ENCODE measurements around the gene CITED2.
"Not testable (repeated sequence)": the region's sequence is repeated elsewhere in the genome, so short reads cannot be mapped to it uniquely, and the experiment has no call there.

The CITED2 gene

GRCh38 chr6:139374357-139375225 lies at the start of gene CITED2:
TSS of gene CITED2 (minus strand) at chr6:139374648. CDS start at chr6:139373944, 704 bp downstream.
- DNase-seq = peak; percentile 93 to 96

- no peak for DNase-seq
These were observed 48.7 kb upstream of the CITED2 start for GRCh38 chr6:139423037-139423703.

DNA sequence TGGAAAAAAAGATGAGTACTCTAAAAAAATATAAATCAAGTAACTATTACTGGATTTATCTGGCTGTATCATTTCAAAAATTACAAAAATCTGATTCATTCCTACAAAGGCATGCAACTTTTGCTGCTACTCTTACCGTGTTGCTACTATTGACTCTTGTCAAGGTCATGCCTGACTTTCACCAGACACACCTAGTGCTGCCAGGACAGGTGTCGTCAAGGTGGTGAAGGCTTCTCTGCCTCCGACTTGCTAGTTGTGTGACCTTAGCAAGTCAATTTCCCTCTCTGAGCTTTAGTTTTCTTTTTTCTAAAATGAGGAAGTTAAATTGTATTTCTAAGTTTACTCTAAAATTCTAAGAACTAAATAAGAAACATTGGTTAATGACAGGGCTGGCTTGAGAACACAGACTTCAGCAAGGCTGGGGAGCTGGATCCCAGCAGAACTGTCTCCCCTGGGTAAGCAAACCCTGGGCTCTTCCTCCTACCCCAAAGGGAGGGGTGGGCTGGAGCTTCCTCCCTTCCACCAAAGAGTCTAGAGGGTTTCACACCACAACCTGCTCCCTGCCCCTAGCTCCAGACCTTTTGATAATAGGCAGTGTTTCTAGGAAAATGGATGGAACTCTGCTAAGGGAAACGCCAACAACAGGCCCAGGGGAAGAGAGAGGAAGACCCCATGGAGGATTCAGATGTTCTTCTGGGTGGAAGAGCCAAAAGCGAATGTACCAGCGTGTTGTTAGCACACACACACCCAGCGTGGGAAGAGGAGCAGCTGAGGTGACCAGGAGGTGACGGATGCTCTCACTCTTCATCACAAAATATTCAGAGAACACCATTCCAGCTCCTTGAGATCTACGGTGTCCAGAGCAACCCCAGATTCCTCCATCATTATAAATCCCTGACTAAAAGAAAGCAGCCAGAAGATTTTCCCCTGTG lies 47.9 kb upstream of the CITED2 start:
- no peak for DNase-seq

GRCh38 chr6:139418481-139419132 lies 44.2 kb upstream of the CITED2 start:
- DNase-seq = no peak

- DNase-seq = no peak
These were observed 41.7 kb upstream of the CITED2 start for GRCh38 chr6:139416146-139416545.

DNA sequence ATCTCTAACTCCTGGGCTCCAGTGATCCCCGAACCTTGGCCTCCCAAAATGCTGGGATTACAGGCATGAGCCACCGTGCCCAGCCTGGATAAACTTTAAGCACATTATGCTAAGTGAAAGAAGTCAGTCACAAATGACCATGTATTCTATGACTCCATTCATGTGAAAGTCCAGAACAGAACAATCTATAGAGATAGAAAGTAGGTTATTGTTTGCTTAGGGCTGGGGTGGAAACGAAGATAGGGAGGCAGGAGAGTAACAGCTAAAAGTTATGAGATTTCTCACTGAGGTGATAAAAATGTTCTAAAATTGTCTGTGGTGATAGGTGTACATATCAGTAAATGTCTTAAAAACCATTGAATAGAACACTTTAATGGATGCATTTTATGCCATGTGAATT lies 40.9 kb upstream of the CITED2 start:
- DNase-seq = no peak

- DNase-seq = not testable (repeated sequence)
These were observed 37.7 kb upstream of the CITED2 start for GRCh38 chr6:139412103-139412502.

DNA sequence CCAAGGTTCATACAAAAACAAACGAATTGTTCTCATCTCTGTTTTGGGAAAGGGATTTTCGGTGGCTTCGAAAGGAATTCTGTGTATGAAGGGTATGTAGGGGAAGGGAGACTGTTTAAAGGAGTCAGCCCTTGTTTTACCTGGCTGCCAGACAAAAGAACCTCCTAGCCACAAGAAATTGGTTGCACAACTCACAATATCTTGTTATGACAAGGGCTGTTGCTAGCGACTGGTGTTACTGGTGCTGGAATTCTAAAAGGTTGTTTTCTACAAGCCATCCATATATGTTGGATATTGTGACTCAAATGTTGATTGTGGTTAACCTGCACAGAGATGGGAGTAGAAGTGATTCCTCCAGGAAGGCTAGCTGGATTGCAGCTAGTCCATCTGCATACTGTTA lies 34.6 kb upstream of the CITED2 start:
- no peak for DNase-seq

DNA sequence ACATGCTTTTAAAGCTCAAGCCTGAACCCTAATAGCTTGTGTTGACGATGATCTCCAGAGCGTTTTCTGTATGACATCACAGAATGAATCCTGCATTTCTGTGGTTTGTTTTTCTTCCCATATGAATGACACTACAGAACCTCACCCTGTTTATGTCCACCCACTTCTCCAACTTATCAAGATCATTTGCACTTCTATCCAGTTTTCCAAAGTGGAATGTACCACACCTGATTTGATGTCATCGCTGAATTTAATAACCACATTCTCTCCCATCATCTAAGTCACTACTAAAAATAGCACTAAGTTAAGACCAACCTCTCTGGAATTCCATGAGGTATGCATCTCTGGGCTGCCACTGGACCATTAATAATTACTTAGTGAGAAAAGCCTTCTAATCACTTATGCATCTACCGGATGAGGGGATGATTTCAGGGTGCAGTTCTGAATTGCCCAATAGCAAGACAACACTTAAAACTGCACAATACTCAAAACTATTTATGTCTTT lies 33.3 kb upstream of the CITED2 start:
- no peak for DNase-seq

- no peak for DNase-seq
These were observed 32.3 kb upstream of the CITED2 start for GRCh38 chr6:139406577-139407343.

DNA sequence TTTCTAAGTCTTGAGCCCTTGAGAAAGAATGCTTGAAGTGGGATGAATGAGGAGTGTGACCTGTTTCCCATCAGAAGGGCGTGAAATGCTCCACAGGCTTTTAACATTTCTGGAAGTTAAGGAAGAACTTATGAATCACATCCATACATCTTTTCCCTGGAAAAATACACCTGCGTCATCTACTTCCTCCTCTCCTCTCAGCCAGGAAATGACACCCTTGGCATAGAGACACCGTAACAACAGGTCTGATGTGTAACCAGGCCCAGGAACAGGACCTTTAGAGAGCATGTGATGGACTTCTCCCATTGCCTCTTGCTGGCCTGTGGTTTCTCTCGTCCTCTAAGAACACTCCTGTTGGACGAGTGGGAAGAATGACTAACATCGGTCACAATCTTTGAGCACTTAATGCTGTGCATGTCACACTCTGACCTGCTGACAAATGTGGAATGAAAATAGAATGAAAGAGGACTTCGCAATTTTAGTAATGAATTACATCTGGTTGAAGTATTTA lies 28.5 kb upstream of the CITED2 start:
- DNase-seq = no peak

DNA sequence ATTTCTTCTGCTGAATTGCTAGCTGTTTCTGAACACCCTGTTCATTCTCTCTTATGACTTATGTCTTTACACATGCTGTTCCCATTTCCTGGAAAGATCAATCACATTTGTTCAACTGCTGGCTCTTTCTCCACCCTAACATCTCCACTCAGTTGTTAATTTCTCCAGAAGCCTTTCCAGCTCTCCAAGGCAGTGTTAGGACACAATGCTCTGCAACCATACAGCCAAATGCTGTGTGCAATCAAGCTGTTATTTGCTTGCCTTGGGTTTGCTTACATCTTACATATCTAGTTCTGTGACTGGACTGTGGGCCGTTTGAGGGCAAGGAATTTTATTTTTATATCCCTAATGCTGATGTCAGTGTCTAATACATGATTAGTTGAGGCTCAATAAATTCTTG lies 24.2 kb upstream of the CITED2 start:
- no peak for DNase-seq

GRCh38 chr6:139395891-139396301 lies 21.4 kb upstream of the CITED2 start:
- no peak for DNase-seq

DNA sequence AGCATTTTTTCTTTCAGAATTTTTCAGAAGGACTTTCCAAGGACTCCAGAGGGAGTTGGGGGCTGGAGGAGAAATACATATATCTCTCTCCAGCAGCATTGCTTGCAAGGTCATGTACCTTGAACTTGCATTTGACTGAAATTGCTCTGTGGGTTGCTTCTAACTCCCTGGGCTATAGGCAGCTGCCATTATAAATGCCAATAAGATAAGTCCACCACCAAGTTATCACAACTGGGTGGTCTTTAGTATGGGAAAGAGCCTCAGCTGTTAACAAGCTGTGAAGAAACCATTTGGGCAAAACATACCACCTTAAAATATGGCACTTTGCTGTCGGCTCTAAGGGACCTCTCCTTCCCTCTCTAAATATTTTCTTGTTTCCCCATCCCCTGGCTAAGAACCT lies 20.9 kb upstream of the CITED2 start:
- DNase-seq = no peak

- DNase-seq = no peak
These were observed 19.7 kb upstream of the CITED2 start for GRCh38 chr6:139394027-139394649.

- DNase-seq = no peak
These were observed 18.3 kb upstream of the CITED2 start for GRCh38 chr6:139392794-139393193.

DNA sequence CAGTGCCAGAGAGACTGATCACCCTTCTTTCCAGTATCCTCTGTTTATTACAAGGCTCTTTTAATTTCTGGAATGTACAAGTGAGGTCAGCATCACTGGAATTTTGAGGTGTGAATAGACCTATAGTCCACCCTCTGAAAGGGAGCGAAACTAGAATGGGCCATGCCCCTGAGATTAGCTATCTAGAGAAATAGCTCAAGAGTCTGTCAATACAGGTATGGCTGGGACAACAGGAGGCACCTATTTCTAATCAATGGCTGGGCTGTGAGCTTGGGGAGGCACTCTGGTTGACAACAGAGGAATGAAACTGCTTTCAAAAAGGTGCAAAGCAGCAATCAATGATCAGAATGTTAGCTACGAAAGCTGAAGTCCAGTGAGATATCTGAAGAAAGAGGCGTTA lies 17.3 kb upstream of the CITED2 start:
- DNase-seq = no peak

GRCh38 chr6:139390447-139390846 lies 16.0 kb upstream of the CITED2 start:
- DNase-seq = no peak

DNA sequence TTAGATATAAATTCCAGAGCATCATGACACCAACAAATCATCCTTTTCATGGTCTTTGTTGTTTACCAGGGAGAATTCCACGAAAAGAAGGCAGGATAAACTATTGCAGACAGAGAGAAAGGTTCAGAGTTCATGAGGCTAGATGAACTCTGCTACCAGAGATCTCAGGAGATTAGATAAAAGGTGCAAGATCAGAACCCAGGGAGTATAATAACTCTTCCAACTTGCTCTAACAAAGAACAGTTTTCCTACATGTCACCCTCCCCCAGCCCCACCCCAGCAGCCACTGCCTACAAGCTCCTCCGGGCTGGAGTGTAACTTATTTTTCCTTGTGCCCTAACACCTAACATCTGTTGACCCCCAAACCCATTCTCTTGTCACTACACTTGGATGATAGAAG lies 13.9 kb upstream of the CITED2 start:
- no peak for DNase-seq

DNA sequence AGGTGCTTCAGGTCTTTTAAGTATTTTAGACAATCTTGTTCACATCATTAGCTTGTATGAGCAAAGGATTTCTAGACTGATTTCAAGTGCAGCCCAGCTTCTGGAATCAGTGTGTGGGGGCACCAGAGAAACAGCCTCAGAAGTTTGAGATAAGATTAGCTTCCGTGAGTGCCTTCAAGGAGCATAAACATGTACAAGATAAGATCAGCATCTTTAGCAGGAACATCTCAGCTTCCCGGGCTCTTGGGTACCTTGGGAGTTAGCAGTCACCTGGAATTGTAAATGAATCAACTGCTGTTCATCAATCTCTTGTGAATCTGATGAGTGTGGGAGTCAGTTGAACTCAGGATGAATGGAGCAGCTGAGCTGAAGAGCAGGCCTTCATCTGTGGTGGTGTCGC lies 12.0 kb upstream of the CITED2 start:
- DNase-seq = no peak

All from CD4-positive, alpha-beta T cell treated with Interferon alpha-2 for 1 hour (primary cell).